GM23338 (cell line): ENCODE results near the gene IMP3.

ENCODE experiments used
- CREB1 ChIP-seq: fragments of 250-450 bp; sonication (Bioruptor Pico); IDR thresholded peaks from 2 replicates; pipeline ENCODE4 v1.5.0; 2020; ENCODE audit warnings: low read depth, mild to moderate bottlenecking, moderate library complexity
- TF ChIP-seq, protein P1 (sequence below), 2 experiments: fragments of 200-600 bp in 1 of 2; sonication (generic) in 1 of 2; conservative IDR thresholded peaks; 2 replicates each; pipeline versions ENCODE4 v1.5.1 to v1.6.1; 2016 to 2017; ENCODE audit warnings: antibody characterized with exemption in 2 of 2, low read depth in 2 of 2, mild to moderate bottlenecking in 2 of 2, moderate library complexity in 1 of 2

DNA sequence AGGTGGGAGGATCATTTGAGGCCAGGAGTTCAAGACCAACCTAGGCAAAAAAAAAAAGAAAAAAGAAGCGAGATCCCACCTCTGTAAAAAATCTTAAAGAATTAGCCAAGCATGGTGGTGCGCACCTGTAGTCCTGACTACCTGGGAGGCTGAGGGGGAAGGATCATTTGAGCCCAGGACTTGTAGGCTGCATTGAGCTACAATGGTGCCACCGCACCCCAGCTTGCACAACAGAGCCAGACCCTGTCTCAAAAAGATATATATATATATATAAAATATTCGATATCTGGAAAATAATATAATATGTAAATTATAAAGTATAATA lies 1.1 kb upstream of the IMP3 start:
- TF ChIP-seq CREB1 (CRISPR knock-in tag): no peak
- TF ChIP-seq, protein P1, sequence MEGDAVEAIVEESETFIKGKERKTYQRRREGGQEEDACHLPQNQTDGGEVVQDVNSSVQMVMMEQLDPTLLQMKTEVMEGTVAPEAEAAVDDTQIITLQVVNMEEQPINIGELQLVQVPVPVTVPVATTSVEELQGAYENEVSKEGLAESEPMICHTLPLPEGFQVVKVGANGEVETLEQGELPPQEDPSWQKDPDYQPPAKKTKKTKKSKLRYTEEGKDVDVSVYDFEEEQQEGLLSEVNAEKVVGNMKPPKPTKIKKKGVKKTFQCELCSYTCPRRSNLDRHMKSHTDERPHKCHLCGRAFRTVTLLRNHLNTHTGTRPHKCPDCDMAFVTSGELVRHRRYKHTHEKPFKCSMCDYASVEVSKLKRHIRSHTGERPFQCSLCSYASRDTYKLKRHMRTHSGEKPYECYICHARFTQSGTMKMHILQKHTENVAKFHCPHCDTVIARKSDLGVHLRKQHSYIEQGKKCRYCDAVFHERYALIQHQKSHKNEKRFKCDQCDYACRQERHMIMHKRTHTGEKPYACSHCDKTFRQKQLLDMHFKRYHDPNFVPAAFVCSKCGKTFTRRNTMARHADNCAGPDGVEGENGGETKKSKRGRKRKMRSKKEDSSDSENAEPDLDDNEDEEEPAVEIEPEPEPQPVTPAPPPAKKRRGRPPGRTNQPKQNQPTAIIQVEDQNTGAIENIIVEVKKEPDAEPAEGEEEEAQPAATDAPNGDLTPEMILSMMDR (conservative IDR thresholded peaks at IDR 0.05; ENCODE audit: low read depth in 2 of 2): no peak
